Stimulated activated effector memory CD8-positive, alpha-beta T cell treated with anti-CD3 and anti-CD28 coated beads, Interleukin-12 subunit alpha, Interleukin-12 subunit beta, amount 100 ng/mL, for 72 hours (primary cell): ENCODE results near the gene HECA.
A peak's percentile ranks its signal among the peaks of the same experiment; 100 is the strongest.
"Not testable (repeated sequence)": the region's sequence is repeated elsewhere in the genome, so short reads cannot be mapped to it uniquely, and the experiment has no call there.

Experiments used
- ATAC-seq: fragments of 150-1000 bp; cut with Tn5 transposase; 2 replicates; pipeline ENCODE4 v1.10.0; 2021
- DNase-seq, 2 donors: peaks; one replicate each; pipeline ENCODE4 v3.0.0; 2021 to 2022; ENCODE audit warnings: low spot score in 2 of 2
- H3K27ac Mint-ChIP-seq: one replicate; pipeline ENCODE4 v1.8.0; 2022; ENCODE audit warnings: mild to moderate bottlenecking, mixed read lengths
- H3K36me3 Mint-ChIP-seq: one replicate; pipeline ENCODE4 v1.8.0; 2022; ENCODE audit warnings: mild to moderate bottlenecking, mixed read lengths
- H3K4me1 Mint-ChIP-seq: one replicate; pipeline ENCODE4 v1.8.0; 2022; ENCODE audit warnings: mixed read lengths
- H3K4me3 Mint-ChIP-seq: one replicate; pipeline ENCODE4 v1.8.0; 2022; ENCODE audit warnings: mild to moderate bottlenecking, mixed read lengths
- H3K9me3 Mint-ChIP-seq: one replicate; pipeline ENCODE4 v1.8.0; 2022; ENCODE audit warnings: mixed read lengths

HECA gene

GRCh38 chr6:139194740-139195139, 59.9 kb downstream of the HECA start:
- Mint-ChIP-seq H3K4me1 (no peaks in the 10 kb centered on the region), H3K36me3 (no peaks in the 10 kb centered on the region), H3K9me3 (no peaks in the 10 kb centered on the region), H3K27ac (no peak overlapping the region), H3K4me3 (no peak overlapping the region)
- DNase-seq (no peak), ATAC-seq (no peak)

- ATAC-seq (no peak), DNase-seq (no peak)
- H3K4me3 Mint-ChIP-seq, result no peak overlapping the region
- H3K4me1 Mint-ChIP-seq, result no peaks in the 10 kb centered on the region
- no peaks in the 10 kb centered on the region for H3K36me3 Mint-ChIP-seq
- no peaks in the 10 kb centered on the region for H3K9me3 Mint-ChIP-seq
- no peak overlapping the region for H3K27ac Mint-ChIP-seq
Observed at GRCh38 chr6:139198529-139199288, 63.8 kb downstream of the HECA start.

GRCh38 chr6:139201378-139201777, 66.5 kb downstream of the HECA start:
- Mint-ChIP-seq H3K27ac (no peak overlapping the region), H3K4me1 (no peaks in the 10 kb centered on the region), H3K4me3 (no peak overlapping the region), H3K9me3 (peaks cover 5% of the 10 kb centered on the region), H3K36me3 (no peaks in the 10 kb centered on the region)
- ATAC-seq (no peak), DNase-seq (no peak)

GRCh38 chr6:139204978-139205377, 70.1 kb downstream of the HECA start:
- Mint-ChIP-seq H3K27ac (no peak overlapping the region), H3K4me3 (no peak overlapping the region), H3K36me3 (no peaks in the 10 kb centered on the region), H3K9me3 (peaks cover 22% of the 10 kb centered on the region), H3K4me1 (no peaks in the 10 kb centered on the region)
- no peak for DNase-seq
- no peak for ATAC-seq

- Mint-ChIP-seq H3K36me3 (no peaks in the 10 kb centered on the region), H3K27ac (no peak overlapping the region), H3K4me1 (no peaks in the 10 kb centered on the region), H3K9me3 (peaks cover 22% of the 10 kb centered on the region), H3K4me3 (no peak overlapping the region)
- DNase-seq, result no peak
- ATAC-seq, result no peak
Observed at GRCh38 chr6:139205843-139206242, 71.0 kb downstream of the HECA start.

GRCh38 chr6:139210766-139211165, 75.9 kb downstream of the HECA start:
- H3K9me3 Mint-ChIP-seq, result peaks cover 20% of the 10 kb centered on the region
- DNase-seq, H3K27ac Mint-ChIP-seq, ATAC-seq, H3K4me1 Mint-ChIP-seq, H3K36me3 Mint-ChIP-seq, H3K4me3 Mint-ChIP-seq: not testable (repeated sequence)

- H3K4me1 Mint-ChIP-seq, ATAC-seq, H3K27ac Mint-ChIP-seq, H3K36me3 Mint-ChIP-seq, H3K4me3 Mint-ChIP-seq, DNase-seq: not testable (repeated sequence)
- peaks cover 14% of the 10 kb centered on the region for H3K9me3 Mint-ChIP-seq
Observed at GRCh38 chr6:139212460-139212859, 77.6 kb downstream of the HECA start.

GRCh38 chr6:139219271-139219729, 84.4 kb downstream of the HECA start:
- Mint-ChIP-seq H3K4me1 (peaks cover 6% of the 10 kb centered on the region), H3K9me3 (peaks cover 4% of the 10 kb centered on the region), H3K36me3 (no peaks in the 10 kb centered on the region), H3K4me3 (peak overlapping the region; percentile 6), H3K27ac (peak overlapping the region; percentile 14)
- DNase-seq (peak; percentile 43 to 74), ATAC-seq (peak; percentile 100)

GRCh38 chr6:139219746-139220145, 84.9 kb downstream of the HECA start:
- Mint-ChIP-seq H3K9me3 (peaks cover 4% of the 10 kb centered on the region), H3K4me3 (peak overlapping the region; percentile 6), H3K36me3 (no peaks in the 10 kb centered on the region), H3K4me1 (peaks cover 6% of the 10 kb centered on the region), H3K27ac (peak overlapping the region; percentile 14)
- ATAC-seq (no peak), DNase-seq (no peak)

- H3K4me1 Mint-ChIP-seq, H3K4me3 Mint-ChIP-seq, H3K9me3 Mint-ChIP-seq, H3K36me3 Mint-ChIP-seq, ATAC-seq, DNase-seq, H3K27ac Mint-ChIP-seq: not testable (repeated sequence)
Observed at GRCh38 chr6:139228387-139228786, 93.5 kb downstream of the HECA start.
